Cortex of kidney (tissue), 1 donor: ENCODE measurements around the gene RAD51B.

Source experiments
- DNase-seq: peaks from one replicate; lab custom pipeline; 2025; lab: John Stamatoyannopoulos, UW

RAD51B gene

GRCh38 chr14:68634332-68634731 is 814.8 kb downstream of the RAD51B start:
- no peak for DNase-seq

- no peak for DNase-seq
Measured at GRCh38 chr14:68634874-68635595, 815.5 kb downstream of the RAD51B start.

GRCh38 chr14:68636597-68636996 is 817.0 kb downstream of the RAD51B start:
- DNase-seq, result no peak

GRCh38 chr14:68637106-68638021 is 817.8 kb downstream of the RAD51B start:
- DNase-seq, result no peak

GRCh38 chr14:68638141-68638999 is 818.8 kb downstream of the RAD51B start:
- no peak for DNase-seq

GRCh38 chr14:68639000-68639757 is 819.6 kb downstream of the RAD51B start:
- DNase-seq, result no peak

- no peak for DNase-seq
Measured at GRCh38 chr14:68639758-68640574, 820.4 kb downstream of the RAD51B start.

- DNase-seq, result no peak
Measured at GRCh38 chr14:68643673-68644072, 824.1 kb downstream of the RAD51B start.

GRCh38 chr14:68644101-68644500 is 824.5 kb downstream of the RAD51B start:
- DNase-seq, result no peak

- no peak for DNase-seq
Measured at GRCh38 chr14:68645371-68645770, 825.8 kb downstream of the RAD51B start.

- DNase-seq, result no peak
Measured at GRCh38 chr14:68649476-68650189, 830.1 kb downstream of the RAD51B start.

GRCh38 chr14:68650404-68650994 is 830.9 kb downstream of the RAD51B start:
- no peak for DNase-seq

GRCh38 chr14:68651075-68651474 is 831.5 kb downstream of the RAD51B start:
- no peak for DNase-seq

GRCh38 chr14:68651652-68652432 is 832.3 kb downstream of the RAD51B start:
- no peak for DNase-seq

GRCh38 chr14:68652433-68652690 is 832.8 kb downstream of the RAD51B start:
- DNase-seq, result no peak

- no peak for DNase-seq
Measured at GRCh38 chr14:68653108-68653507, 833.5 kb downstream of the RAD51B start.

GRCh38 chr14:68653804-68654203 is 834.2 kb downstream of the RAD51B start:
- DNase-seq, result no peak

GRCh38 chr14:68654471-68654941 is 834.9 kb downstream of the RAD51B start:
- DNase-seq, result no peak
